Upper lobe of left lung (tissue), 4 donors: Measurements from ENCODE around the gene DDR1.

ENCODE experiments used
- CTCF ChIP-seq, 6 experiments: fragments of 450-650 bp in 4 of 6; fragments of 200-600 bp in 2 of 6; sonication (generic) in 2 of 6; IDR thresholded peaks; one replicate each; pipeline ENCODE4 v1.5.1; 2016 to 2019; ENCODE audit warnings: antibody characterized with exemption in 6 of 6
- EP300 ChIP-seq, 4 donors: sonication (generic); formaldehyde crosslinking; IDR thresholded peaks; one replicate each; pipeline ENCODE4 v1.5.1; 2017; ENCODE audit warnings: antibody characterized with exemption in 4 of 4, control low read depth in 2 of 4
- POLR2A ChIP-seq, 4 donors: fragments of 450-650 bp; IDR thresholded peaks; one replicate each; pipeline ENCODE4 v1.5.1; 2016 to 2017; ENCODE audit warnings: antibody characterized with exemption in 4 of 4, mild to moderate bottlenecking in 2 of 4
- POLR2AphosphoS5 ChIP-seq, 2 donors: sonication (generic); formaldehyde crosslinking; IDR thresholded peaks; one replicate each; pipeline ENCODE4 v1.5.1; 2017; ENCODE audit warnings: antibody characterized with exemption in 2 of 2

- TF ChIP-seq POLR2A (IDR thresholded peaks at IDR 0.05): no peak
- TF ChIP-seq CTCF (IDR thresholded peaks at IDR 0.05): no peak
- no peak for TF ChIP-seq EP300 (IDR thresholded peaks at IDR 0.05)
- TF ChIP-seq POLR2AphosphoS5 (IDR thresholded peaks at IDR 0.05): no peak
Observed at GRCh38 chr6:30855429-30856075, 28.8 kb upstream of the DDR1 start.
